HG02623 (cell line): ENCODE results near the gene TSPEAR.
"Not testable (repeated sequence)": the region's sequence is repeated elsewhere in the genome, so short reads cannot be mapped to it uniquely, and the experiment has no call there.

Source experiments
- ATAC-seq: cut with Tn5 transposase; IDR thresholded peaks from one replicate; pipeline ENCODE4 v1.9.1; 2021; ENCODE audit warnings: moderate library complexity; ENCODE audit not compliant: unreplicated experiment

The TSPEAR gene

DNA sequence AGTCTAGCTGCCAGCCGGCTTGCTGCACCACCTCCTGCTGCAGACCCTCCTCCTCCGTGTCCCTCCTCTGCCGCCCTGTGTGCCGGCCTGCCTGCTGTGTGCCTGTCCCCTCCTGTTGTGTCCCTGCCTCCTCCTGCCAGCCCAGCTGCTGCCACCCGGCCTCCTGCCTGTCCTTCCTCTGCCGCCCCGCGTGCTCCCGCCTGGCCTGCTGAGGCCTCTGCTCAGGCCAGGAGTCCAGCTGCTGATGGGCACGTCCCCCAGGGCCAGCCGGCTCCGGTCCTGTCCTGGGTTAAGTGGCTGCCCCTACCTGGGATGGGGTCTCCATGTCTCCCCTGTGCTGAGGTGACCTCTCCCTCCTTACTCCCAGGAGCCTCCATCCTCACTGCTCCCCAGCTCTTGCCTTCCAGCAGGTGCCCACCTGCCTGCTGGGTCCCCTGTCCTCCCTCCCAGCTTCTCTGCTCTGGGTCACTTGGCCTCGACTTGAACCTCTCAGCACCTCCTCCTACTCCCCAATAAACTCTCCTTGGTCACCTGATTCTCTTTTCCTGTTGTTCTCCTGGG is 98.6 kb downstream of the TSPEAR start:
- no peak for ATAC-seq

DNA sequence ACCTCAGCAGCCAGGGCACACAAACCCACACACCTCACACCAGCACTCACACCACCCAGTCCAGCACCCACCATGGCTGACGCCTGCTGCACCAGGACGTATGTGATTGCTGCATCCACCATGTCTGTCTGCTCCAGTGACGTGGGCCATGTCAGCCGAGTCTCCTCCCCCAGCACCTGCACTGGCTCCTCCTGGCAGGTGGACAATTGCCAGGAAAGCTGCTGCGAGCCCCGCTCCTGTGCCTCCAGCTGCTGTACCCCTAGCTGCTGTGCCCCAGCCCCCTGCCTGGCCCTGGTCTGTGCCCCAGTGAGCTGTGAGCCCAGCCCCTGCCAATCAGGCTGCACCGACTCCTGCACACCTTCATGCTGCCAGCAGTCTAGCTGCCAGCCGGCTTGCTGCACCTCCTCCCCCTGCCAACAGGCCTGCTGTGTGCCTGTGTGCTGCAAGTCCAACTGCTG is 99.3 kb downstream of the TSPEAR start, which contains the start of gene KRTAP10-8:
Gene KRTAP10-8 (plus strand): TSS at position 51 of the 458 bp plus-strand sequence. CDS start 22 bp downstream, at position 73.
- no peak for ATAC-seq

DNA sequence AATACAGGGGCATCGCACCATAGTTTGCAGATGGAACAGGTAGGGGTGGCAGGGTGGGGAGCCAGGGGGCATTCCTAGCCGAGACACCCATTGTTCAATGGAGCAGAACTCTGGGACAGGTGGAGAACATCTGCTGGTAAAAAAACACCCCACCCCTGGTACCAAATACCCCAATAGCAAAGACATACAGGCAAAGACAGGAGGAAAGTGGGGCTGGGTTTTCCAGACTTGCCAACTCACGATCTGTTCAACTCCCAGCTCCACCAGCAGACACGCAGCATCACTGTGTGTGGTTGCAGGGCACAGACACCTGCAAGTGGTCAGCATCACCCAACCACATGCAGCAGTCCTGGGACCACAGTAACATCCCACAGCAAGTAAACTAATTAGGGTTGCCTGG is 99.8 kb downstream of the TSPEAR start:
- no peak for ATAC-seq

DNA sequence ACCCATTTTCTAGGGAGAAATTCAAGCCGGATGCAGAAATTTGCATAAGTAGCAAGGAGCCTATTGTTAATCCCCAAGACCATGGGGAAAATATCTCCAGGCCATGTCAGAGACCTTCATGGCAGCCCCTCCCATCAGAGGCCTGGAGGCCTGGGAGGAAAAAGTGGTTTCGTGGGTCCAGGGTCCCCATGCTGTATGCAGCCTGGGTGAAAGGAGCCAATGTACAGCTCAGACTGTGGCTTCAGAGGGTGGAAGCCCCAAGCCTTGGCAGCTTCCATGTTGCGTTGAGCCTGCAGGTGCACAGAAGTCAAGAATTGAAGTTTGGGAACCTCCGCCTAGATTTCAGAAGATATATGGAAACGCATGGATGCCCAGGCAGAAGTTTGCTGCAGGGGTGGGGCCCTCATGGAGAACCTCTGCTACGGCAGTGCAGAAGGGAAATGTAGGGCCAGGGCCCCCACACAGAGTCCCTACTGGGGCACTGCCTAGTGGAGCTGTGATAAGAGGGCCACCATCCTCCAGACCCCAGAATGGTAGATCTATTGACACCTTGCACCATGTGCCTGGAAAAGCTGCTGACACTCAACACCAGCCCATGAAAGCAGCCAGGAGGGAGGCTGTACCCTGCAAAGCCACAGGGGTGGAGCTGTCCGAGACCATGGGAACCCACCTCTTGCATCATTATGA is 101.1 kb downstream of the TSPEAR start:
- not testable (repeated sequence) for ATAC-seq

DNA sequence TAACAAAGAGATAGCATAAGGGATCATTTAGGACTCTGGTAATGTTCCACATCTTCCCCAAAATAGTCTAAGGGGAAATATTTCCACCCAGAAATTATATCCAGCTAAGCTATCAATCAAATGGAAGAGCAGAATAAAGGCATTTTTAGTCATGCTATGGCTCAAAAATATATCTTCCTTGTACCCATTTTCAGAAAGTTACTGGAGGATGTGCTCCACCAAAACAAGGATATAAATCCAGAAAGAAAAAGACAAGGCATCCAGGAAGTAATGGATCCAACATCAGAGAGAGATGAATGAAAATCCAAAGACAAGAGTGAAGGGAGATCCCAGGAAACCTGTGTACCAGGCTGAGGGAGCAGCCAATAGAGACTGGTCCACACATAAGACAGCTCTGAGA is 102.2 kb downstream of the TSPEAR start:
- no peak for ATAC-seq

DNA sequence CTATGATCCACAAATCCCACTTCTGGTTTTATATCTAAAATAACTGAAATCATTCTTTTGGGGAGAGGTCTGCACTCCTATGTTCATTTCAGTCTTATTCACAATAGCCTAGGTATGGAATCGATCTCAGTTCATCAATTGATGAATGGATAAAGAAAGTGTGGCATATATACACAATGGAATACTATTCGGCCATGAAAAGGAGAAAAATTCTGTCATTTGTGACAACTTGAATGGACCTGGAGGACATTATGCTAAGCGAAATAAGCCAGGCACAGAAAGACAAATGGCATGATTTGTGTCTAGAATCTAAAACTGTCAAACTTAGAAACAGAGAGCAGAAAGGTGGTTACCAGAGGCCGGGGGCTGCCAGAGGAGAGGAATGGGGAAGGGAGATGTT is 104.9 kb downstream of the TSPEAR start:
- ATAC-seq: no peak

DNA sequence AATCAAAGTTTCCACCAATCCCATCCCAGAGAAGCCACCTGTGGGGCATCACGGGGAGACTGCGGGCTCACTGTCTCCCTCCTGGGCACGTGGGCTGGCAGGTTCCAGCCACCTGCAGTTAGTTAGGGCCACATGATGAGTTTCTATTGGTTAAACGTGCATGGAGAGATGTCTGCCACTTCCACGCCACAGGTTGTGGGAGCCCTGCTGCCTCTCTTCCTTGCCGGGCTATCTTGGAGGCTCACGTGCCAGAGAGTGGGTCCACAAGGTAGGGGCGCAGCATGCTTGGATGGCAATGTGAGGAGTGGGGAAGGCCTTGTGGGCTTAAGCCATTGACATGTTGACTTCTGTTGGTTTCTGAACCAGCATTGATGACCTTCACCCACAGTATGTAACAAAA is 107.5 kb downstream of the TSPEAR start:
- no peak for ATAC-seq

DNA sequence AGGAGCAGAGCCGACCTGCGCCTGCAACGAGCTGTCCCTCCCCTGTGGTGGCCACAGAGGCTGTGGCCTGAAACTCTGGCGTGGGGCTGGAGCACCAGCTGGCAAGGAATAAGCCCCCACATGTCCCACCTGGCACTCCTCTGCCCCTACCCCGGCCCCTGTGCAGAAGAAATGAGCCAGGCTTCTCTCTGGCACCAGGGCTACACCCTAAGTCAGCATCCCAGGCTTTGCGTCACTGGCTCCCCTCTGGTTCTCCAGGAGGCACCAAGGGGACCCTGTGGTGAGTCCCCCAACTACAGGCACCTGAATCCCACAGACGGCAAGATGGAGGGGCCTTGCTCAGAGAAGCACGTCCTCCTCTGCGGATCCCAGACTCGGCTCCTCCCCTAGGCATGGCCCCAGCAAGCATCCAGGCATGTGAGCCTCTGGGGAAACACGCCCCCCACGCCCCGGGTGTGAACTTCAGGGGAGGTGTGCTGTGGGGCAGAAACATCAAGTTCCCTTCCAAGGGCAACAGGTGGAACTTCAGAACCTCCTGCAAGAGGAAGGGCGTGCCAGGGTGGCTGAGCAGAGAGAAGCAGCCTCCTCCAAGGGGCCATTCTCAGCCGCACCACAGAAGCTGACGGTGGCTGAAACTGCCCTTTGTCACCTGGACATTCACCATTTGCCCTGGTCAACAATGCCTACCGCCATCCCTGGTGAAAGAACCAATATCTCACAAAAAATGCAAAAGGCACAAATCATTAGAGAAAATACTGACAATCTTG is 108.1 kb downstream of the TSPEAR start:
- ATAC-seq: no peak

DNA sequence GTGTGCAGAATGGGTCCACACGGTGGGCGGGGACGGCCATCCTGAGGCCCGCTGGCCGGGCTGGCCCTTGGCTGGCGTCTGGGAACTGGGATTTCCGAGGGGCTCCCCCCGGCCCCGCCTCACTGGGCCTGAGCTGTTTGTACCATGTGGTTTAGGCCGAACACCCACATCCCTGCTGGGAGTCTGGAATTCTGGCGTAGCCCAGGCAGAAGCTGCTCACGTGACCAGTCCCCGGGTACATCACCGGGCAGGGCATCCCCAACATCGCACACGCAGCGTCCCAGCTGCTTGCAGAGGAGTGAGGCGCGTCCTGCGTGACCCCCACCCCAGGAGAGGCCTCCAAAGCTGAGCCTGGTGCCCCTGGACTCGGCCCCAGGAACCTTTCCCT is 108.9 kb downstream of the TSPEAR start:
- ATAC-seq: no peak

DNA sequence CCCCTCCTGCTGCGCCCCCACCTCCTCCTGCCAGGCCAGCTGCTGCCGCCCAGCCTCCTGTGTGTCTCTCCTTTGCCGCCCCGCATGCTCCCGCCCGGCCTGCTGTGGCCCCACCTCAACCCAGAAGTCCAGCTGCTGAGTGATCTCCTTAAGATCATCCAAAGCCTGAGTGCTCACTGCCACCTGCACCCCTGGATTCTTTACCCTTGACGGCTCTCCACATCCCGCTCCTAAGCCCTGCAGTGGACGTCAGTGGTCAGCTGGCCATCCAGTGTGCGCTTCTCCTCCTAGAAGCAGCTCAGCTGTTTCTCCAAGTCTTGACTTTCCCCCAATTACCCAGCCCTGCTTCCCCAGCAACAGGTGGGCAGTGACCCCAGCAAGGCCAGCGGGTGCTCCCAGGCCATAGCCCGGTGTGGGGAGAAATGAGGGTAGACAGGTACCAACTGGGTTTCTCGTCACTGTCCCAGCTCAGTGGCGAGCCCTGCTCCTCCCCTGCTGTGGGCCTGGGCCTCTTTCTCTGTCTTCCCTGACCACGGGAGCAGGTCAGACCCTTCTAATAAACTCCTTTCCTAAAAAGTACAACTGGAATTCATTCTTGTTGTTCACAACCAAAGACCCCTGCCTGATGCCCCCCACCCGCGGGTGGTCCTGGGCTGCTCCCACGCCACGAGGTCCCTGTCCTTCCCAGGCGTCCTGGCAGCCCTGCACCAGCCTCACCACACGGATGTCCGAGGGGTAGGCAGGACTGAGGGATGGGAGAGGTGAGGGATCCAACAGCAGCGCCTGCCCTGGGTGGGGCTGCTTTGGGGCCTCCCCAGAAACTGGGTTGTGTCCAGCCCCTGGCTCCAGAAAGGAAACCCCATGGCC is 109.5 kb downstream of the TSPEAR start:
- ATAC-seq: no peak

DNA sequence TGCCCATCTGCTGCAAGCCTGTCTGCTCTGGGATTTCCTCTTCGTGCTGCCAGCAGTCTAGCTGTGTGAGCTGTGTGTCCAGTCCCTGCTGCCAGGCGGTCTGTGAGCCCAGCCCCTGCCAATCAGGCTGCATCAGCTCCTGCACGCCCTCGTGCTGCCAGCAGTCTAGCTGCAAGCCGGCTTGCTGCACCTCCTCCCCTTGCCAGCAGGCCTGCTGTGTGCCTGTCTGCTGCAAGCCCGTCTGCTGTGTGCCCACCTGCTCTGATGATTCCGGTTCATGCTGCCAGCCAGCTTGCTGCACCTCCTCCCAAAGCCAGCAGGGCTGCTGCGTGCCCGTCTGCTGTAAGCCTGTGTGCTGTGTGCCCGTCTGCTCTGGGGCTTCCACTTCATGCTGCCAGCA is 110.3 kb downstream of the TSPEAR start:
- ATAC-seq: not testable (repeated sequence)

DNA sequence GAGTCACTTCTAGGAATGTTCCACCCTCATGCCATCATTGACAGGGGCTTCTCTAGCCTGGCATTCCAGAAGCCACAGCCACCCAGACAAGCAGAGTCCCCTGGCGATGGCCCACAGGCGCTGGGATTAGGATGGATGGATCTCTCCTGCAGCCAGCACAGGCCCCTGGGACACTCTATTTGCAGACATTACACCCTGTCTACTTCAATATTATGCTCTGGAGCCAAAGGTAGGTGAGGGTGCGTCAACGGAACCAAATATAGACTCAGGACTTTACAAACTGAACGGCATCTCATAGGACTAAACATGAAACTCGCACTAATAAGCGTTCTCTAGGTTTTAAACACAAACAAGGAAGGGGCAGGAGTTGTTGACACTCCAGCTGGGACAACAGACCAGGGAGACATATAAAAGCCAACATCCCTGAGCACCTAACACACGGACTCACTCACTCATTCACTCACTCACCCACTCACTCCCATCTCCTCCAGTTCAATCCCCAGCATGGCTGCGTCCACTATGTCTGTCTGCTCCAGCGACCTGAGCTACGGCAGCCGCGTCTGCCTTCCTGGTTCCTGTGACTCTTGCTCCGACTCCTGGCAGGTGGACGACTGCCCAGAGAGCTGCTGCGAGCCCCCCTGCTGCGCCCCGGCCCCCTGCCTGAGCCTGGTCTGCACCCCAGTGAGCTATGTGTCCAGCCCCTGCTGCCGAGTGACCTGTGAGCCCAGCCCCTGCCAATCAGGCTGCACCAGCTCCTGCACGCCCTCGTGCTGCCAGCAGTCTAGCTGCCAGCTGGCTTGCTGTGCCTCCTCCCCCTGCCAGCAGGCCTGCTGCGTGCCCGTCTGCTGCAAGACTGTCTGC is 111.0 kb downstream of the TSPEAR start, which contains the start of gene KRTAP10-7:
Gene KRTAP10-7 (plus strand): TSS at position 480 of the 861 bp plus-strand sequence. CDS start 25 bp downstream, at position 505.
- not testable (repeated sequence) for ATAC-seq

DNA sequence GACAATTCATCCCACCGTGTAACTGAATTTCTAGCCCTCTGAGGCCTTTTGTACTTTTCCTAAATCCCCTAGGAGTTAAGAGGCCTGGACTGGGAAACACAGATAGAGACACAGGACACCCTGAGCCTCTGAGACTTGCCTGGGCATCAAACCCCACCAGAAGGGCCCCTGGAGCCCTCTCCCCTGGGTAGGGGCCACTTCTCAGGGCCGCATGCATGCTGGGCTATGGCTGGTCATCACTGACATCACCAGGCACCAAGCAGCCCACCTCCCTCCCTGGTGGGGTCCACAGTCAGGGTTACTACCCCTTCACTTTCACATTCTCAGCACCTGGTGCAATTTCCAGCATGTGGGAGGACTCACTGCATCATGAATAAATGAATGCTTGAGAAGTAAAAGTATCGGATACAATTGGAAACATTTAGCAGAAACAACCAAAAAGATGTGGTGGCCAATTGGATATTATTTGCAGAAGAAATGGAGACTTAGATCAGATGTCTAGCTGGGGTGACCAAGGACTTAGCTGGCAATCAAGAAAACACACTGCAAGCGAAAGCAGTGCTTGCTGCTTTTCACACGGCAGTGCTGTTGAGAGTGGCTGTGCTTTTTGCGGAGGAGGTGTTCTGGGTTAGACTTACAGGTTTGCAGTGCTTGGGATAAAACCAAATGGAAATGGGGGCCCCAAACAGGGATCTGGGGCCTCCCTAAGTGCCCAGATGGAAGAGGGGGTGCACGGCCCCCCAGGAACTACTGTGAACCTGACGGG is 111.9 kb downstream of the TSPEAR start:
- ATAC-seq: no peak

DNA sequence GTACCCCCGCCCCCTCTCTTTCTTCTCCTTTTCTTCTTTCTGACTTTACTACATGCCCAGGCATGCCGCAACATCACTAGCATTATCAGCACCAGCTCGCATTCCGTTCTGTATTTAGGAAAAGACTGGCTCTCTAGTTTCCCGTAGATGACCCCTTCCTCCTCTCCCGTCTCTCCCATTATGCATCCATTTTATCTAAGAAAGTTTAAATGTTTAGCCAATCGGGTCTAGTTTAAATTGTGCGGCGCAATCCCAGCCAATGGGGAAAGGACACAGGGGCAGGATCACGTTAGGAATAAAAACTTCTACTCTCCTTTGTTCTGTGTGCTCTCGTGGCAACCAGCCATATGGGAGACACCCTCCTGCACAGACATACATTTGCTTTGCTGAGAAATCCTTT is 113.3 kb downstream of the TSPEAR start:
- no peak for ATAC-seq

DNA sequence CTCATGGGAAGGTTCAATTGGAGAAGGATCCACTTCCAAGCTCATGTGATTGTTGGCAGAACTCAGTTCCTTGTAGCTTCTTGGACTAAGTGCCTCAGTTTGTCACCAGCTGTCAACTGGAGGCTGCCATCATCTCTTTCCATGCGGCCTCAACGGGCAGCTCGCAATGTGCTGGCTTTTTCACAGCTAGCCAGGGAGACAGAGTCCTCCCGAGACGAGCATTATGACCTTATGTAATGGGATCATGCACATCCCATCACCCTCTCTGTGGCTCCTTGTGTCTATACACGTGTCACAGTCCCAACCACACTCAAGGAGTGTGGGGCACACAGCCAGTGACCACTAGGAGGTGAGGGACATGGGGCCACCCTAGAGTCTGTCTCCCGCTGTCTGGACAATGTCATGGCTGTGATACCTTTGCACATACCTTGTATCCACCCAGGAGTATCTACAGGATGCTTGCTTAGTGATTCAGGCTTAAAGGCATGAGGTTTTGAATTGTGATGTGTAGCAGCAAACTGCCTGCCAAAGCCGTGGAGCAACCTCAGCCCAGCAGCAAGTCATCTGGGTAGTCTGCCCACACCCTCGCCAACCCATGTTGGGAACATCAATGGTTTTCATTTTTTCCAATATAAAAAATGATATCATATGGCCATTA is 115.2 kb downstream of the TSPEAR start:
- ATAC-seq: no peak

DNA sequence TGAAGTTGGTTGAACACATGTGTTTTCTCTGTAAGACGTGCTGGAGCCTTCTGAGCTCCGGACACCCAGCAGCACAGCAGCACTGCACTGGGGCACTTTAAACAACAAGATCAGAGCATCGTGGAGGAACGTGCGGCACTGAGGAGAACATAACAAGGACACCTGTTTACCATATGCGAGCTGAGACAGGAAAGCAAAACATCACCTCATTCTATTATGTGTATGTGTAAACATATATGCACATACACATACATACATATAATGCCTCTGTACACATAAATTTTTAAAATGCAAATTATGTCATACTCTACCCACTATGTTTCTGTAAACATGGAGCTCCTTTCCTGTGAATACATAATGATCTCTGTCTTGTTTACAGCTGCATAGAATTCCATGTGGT is 115.8 kb downstream of the TSPEAR start:
- no peak for ATAC-seq

DNA sequence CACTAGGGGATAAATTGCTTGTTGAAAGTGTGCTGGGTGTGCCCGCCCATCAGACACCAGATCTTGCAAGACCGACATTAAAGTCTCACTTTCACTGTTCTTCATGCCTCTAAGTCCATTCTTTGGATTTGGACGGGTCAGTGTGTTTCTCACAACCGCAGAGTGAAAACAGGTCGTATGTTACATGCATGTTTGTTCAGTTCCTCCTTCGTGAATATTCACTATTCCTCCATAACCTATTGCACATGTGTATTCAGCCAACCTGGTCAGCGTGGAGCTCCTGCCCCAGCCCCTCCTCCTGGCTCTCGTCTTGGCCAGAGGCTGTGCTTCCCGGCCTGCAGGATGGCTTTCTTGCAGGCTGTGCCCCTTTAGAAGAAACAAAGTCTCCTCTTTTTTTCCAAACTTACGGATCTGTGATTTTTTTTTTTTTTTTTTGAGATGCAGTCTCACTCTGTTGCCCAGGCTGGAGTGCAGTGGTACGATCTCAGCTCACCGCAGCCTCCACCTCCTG is 116.9 kb downstream of the TSPEAR start:
- ATAC-seq: no peak

DNA sequence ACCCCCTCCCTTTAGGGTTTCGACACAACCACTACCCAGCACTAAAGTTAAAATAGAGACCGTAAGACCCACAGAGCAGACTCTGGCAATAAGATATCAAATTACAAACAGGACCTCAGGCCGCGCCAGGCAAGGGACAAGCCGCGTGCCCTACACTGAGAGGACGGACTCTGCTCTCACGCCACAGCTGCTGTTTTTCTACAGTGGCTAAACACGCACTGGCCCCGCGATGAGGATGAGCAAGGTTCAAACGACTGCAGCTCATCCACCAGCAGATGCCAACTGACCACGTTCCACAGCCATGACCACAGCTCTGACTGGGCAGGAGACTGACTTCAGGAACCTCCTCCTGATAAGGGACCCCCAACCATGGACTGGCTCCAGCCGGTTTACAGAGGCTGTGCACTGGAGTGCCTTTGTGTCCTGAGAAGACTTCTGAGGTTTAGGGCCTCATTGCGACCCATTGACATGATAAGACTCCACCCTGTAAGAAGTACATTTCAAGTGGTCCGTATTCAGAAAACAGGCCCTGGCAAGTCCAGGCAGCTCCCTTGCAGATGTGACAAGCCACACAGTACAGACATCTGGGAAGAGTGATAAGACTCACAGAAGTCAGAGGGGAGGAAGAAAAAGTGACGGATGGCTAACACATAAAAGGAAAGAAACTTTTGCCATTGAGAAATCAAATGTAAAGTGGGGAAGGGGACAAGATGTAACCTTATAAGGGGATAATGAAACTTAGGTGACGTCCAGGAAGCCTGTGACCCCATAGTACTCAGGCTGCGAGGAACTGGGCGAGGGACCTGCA is 117.6 kb downstream of the TSPEAR start:
- no peak for ATAC-seq
